Endodermal cell (in vitro differentiated cells): Measurements from ENCODE around the gene KLK14. TPM values are rescaled to one million over a fixed set of nuclear protein-coding genes. Genes with fewer than 3 reads are reported as not detected.

Source experiments
- DNase-seq: peaks from one replicate; pipeline ENCODE4 v3.0.0-alpha.2; 2017
- H3K27ac ChIP-seq: 2 replicates; pipeline ENCODE4 v1.5.1; 2013; ENCODE audit warnings: mild to moderate bottlenecking, low read depth, low read length, moderate library complexity
- H3K27me3 ChIP-seq: 2 replicates; pipeline ENCODE4 v1.6.1; 2013; ENCODE audit warnings: mild to moderate bottlenecking, low read length, moderate library complexity; ENCODE audit not compliant: insufficient read depth, control insufficient read depth, poor library complexity, severe bottlenecking
- H3K36me3 ChIP-seq: 2 replicates; pipeline ENCODE4 v1.7.0; 2013; ENCODE audit warnings: mild to moderate bottlenecking, low read length, moderate library complexity; ENCODE audit not compliant: control insufficient read depth, insufficient read depth
- H3K4me1 ChIP-seq: one replicate; pipeline ENCODE4 v1.7.0; 2013; ENCODE audit warnings: low read length; ENCODE audit not compliant: control insufficient read depth, insufficient read depth
- H3K4me3 ChIP-seq: 2 replicates; pipeline ENCODE4 v1.5.1; 2013; ENCODE audit warnings: mild to moderate bottlenecking, low read length, moderate library complexity
- H3K9ac ChIP-seq: 2 replicates; pipeline ENCODE4 v1.6.1; 2013; ENCODE audit warnings: mild to moderate bottlenecking, low read length, moderate library complexity; ENCODE audit not compliant: poor library complexity, severe bottlenecking; ENCODE audit errors: extremely low read depth
- H3K9me3 ChIP-seq: 2 replicates; pipeline ENCODE4 v1.6.1; 2013; ENCODE audit warnings: mild to moderate bottlenecking, low read length, moderate library complexity; ENCODE audit not compliant: control insufficient read depth
- H3K27ac Mint-ChIP-seq: 2 replicates; pipeline ENCODE4 v1.8.0; 2020; ENCODE audit warnings: mixed read lengths
- H3K27me3 Mint-ChIP-seq: 2 replicates; pipeline ENCODE4 v1.8.0; 2021; ENCODE audit warnings: mild to moderate bottlenecking, mixed read lengths; ENCODE audit not compliant: insufficient read depth
- H3K36me3 Mint-ChIP-seq: 2 replicates; pipeline ENCODE4 v1.8.0; 2020; ENCODE audit warnings: low read depth, mixed read lengths
- H3K4me1 Mint-ChIP-seq: 2 replicates; pipeline ENCODE4 v1.8.0; 2020; ENCODE audit warnings: mixed read lengths
- H3K4me3 Mint-ChIP-seq: 2 replicates; pipeline ENCODE4 v1.8.0; 2020; ENCODE audit warnings: mild to moderate bottlenecking, moderate library complexity, mixed read lengths
- H3K9me3 Mint-ChIP-seq: 2 replicates; pipeline ENCODE4 v1.8.0; 2020; ENCODE audit warnings: mild to moderate bottlenecking, mixed read lengths
- CTCF ChIP-seq: fragments of 200-600 bp; sonication (generic); conservative IDR thresholded peaks from 2 replicates; pipeline ENCODE4 v1.5.0; 2021; ENCODE audit warnings: antibody characterized with exemption, mild to moderate bottlenecking
- WGBS, 2 experiments: methylation state at CpG; one replicate each; pipeline versions ENCODE4 v1.1.5 to v1.1.7; 2013; ENCODE audit warnings: missing lambda C conversion rate in 2 of 2, mixed read lengths in 1 of 2; ENCODE audit not compliant: insufficient coverage in 1 of 2, insufficient read length in 1 of 2; 5-methylcytosine and 5-hydroxymethylcytosine counted together
- total RNA-seq, 2 donors: library from RNA; stranded (reverse); fragmentation: NEBNext Ultra II Directional in 1 of 2; extraction: Animal tissue kit (Norgen Biotek cat#: 25700) in 1 of 2; gene quantifications; 2 replicates in 1 of 2; 3 replicates in 1 of 2; pipeline ENCODE4 v1.2.1, GENCODE V29; 2021

KLK14 gene
- total RNA-seq, 2 donors from 2014 or later, result 0.55 to 0.71 TPM

- Histone ChIP-seq H3K27ac (no peak overlapping the region), H3K27me3 (no peaks in the 10 kb centered on the region), H3K4me3 (no peak overlapping the region), H3K36me3 (no peaks in the 10 kb centered on the region), H3K4me1 (no peaks in the 10 kb centered on the region), H3K9ac (no peak overlapping the region), H3K9me3 (no peaks in the 10 kb centered on the region)
- Mint-ChIP-seq H3K9me3 (no peaks in the 10 kb centered on the region), H3K36me3 (no peaks in the 10 kb centered on the region), H3K27ac (no peak overlapping the region), H3K4me3 (no peak overlapping the region), H3K27me3 (peaks cover 20% of the 10 kb centered on the region), H3K4me1 (no peaks in the 10 kb centered on the region)
- DNase-seq, result no peak
- WGBS, 2 experiments, result 83 to 84% methylated on average over 4 of the region's 4 CpGs
- TF ChIP-seq CTCF, result no peak
Observed at GRCh38 chr19:51083181-51083580, 494 bp upstream of the KLK14 start.

GRCh38 chr19:51081476-51081875 is 1.2 kb downstream of the KLK14 start:
- no peak overlapping the region for H3K9ac ChIP-seq
- no peak overlapping the region for H3K4me3 ChIP-seq
- no peaks in the 10 kb centered on the region for H3K4me1 Mint-ChIP-seq
- no peak overlapping the region for H3K27ac Mint-ChIP-seq
- no peak overlapping the region for H3K4me3 Mint-ChIP-seq
- H3K27me3 Mint-ChIP-seq, result peaks cover 20% of the 10 kb centered on the region
- H3K27ac ChIP-seq, result no peak overlapping the region
- no peaks in the 10 kb centered on the region for H3K36me3 ChIP-seq
- H3K9me3 ChIP-seq, result no peaks in the 10 kb centered on the region
- WGBS, 2 experiments, result 92% methylated on average over 9 to 14 of the region's 14 CpGs
- no peaks in the 10 kb centered on the region for H3K9me3 Mint-ChIP-seq
- no peaks in the 10 kb centered on the region for H3K4me1 ChIP-seq
- DNase-seq, result no peak
- H3K27me3 ChIP-seq, result no peaks in the 10 kb centered on the region
- no peak for TF ChIP-seq CTCF
- no peaks in the 10 kb centered on the region for H3K36me3 Mint-ChIP-seq

GRCh38 chr19:51079481-51080110 is 3.1 kb downstream of the KLK14 start:
- no peak overlapping the region for H3K4me3 ChIP-seq
- Mint-ChIP-seq H3K4me3 (no peak overlapping the region), H3K9me3 (no peaks in the 10 kb centered on the region), H3K4me1 (no peaks in the 10 kb centered on the region), H3K27ac (no peak overlapping the region), H3K27me3 (peaks cover 20% of the 10 kb centered on the region), H3K36me3 (no peaks in the 10 kb centered on the region)
- DNase-seq, result no peak
- H3K27ac ChIP-seq, result no peak overlapping the region
- WGBS, 2 experiments, result 91 to 98% methylated on average over 22 to 27 of the region's 27 CpGs
- H3K36me3 ChIP-seq, result no peaks in the 10 kb centered on the region
- no peaks in the 10 kb centered on the region for H3K27me3 ChIP-seq
- H3K9me3 ChIP-seq, result no peaks in the 10 kb centered on the region
- no peaks in the 10 kb centered on the region for H3K4me1 ChIP-seq
- no peak for TF ChIP-seq CTCF
- H3K9ac ChIP-seq, result no peak overlapping the region
